ENCODE data around the gene TSPAN15. TPM values are rescaled to one million over a fixed set of nuclear protein-coding genes. Genes with fewer than 3 reads are reported as not detected.
A peak's percentile ranks its signal among the peaks of the same experiment; 100 is the strongest.

Gene TSPAN15
- total RNA-seq, 1 donor from 2014 or later = 108 TPM

- no peak for DNase-seq (ENCODE audit: low spot score)
These were observed 33.7 kb upstream of the TSPAN15 start for GRCh38 chr10:69417542-69417941.

- peak; percentile 51 for DNase-seq (ENCODE audit: low spot score)
These were observed 33.1 kb upstream of the TSPAN15 start for GRCh38 chr10:69418052-69418752.

- no peak for DNase-seq (ENCODE audit: low spot score)
These were observed 32.0 kb upstream of the TSPAN15 start for GRCh38 chr10:69419096-69419743.

GRCh38 chr10:69419744-69420126 is 31.5 kb upstream of the TSPAN15 start:
- DNase-seq (ENCODE audit: low spot score) = no peak

GRCh38 chr10:69421611-69422308 is 29.5 kb upstream of the TSPAN15 start:
- DNase-seq (ENCODE audit: low spot score) = peak; percentile 80

- DNase-seq (ENCODE audit: low spot score) = no peak
These were observed 28.6 kb upstream of the TSPAN15 start for GRCh38 chr10:69422676-69423075.

- no peak for DNase-seq (ENCODE audit: low spot score)
These were observed 26.2 kb upstream of the TSPAN15 start for GRCh38 chr10:69425041-69425440.

- DNase-seq (ENCODE audit: low spot score) = peak; percentile 78
These were observed 25.6 kb upstream of the TSPAN15 start for GRCh38 chr10:69425511-69426298.

GRCh38 chr10:69426376-69426727 is 24.9 kb upstream of the TSPAN15 start:
- peak; percentile 48 for DNase-seq (ENCODE audit: low spot score)

- DNase-seq (ENCODE audit: low spot score) = no peak
These were observed 23.1 kb upstream of the TSPAN15 start for GRCh38 chr10:69428165-69428564.

- DNase-seq (ENCODE audit: low spot score) = no peak
These were observed 17.1 kb upstream of the TSPAN15 start for GRCh38 chr10:69434169-69434568.

GRCh38 chr10:69434926-69435325 is 16.3 kb upstream of the TSPAN15 start:
- DNase-seq (ENCODE audit: low spot score) = no peak

GRCh38 chr10:69435966-69436520 is 15.2 kb upstream of the TSPAN15 start:
- DNase-seq (ENCODE audit: low spot score) = no peak

GRCh38 chr10:69437321-69438259 is 13.7 kb upstream of the TSPAN15 start:
- DNase-seq (ENCODE audit: low spot score) = no peak

GRCh38 chr10:69438536-69439349 is 12.5 kb upstream of the TSPAN15 start:
- DNase-seq (ENCODE audit: low spot score) = no peak

- no peak for DNase-seq (ENCODE audit: low spot score)
These were observed 11.9 kb upstream of the TSPAN15 start for GRCh38 chr10:69439350-69439739.

GRCh38 chr10:69439813-69440506 is 11.3 kb upstream of the TSPAN15 start:
- DNase-seq (ENCODE audit: low spot score) = no peak

- no peak for DNase-seq (ENCODE audit: low spot score)
These were observed 7.9 kb upstream of the TSPAN15 start for GRCh38 chr10:69443354-69443753.

- DNase-seq (ENCODE audit: low spot score) = no peak
These were observed 6.2 kb upstream of the TSPAN15 start for GRCh38 chr10:69445041-69445440.
